Eye (tissue), 1 donor: Measurements from ENCODE around the gene ADD2.
A peak's percentile ranks its signal among the peaks of the same experiment; 100 is the strongest.

Source experiments
- DNase-seq: peaks from one replicate; pipeline ENCODE4 v3.0.0-alpha.2; 2015

Gene ADD2

DNA sequence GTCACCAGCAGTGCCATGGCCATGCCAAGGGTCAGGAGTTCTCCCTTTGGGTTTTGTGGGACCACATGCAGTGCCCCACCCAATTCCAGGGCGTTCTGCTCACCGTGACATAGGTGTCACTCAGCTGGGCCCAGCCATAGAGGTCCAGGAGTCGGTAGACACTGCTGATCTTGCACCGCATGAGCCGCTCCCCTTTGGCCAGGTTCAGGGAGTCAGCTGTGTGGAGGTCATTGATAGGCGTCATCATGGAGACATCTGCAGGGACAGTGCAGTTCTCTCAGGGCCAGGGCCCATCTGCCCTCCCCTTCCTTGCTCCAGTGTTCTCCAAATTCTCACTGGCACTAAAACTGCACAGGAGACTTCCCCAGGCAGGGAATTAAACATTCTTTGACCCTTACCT is 71.9 kb downstream of the ADD2 start:
- DNase-seq, result no peak

DNA sequence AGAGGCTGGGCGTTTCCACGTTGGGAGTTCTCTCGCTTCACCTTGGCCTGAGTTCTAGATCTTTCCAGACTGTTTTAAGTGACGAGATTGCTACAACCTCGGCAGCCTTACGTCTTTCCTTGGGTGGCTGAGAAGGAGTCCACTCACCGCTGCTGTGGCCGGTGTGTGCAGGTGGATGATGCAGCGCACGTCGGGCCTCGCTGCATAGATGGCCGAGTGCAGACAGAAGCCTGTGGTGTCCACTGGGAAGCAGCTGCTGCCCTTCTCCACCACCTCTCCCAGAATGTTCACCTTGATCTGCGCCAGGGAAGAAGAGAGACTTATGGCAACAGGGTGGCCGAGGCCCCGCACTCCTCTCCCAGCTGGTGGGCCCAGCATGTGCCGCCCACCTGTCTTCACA is 75.7 kb downstream of the ADD2 start:
- no peak for DNase-seq

DNA sequence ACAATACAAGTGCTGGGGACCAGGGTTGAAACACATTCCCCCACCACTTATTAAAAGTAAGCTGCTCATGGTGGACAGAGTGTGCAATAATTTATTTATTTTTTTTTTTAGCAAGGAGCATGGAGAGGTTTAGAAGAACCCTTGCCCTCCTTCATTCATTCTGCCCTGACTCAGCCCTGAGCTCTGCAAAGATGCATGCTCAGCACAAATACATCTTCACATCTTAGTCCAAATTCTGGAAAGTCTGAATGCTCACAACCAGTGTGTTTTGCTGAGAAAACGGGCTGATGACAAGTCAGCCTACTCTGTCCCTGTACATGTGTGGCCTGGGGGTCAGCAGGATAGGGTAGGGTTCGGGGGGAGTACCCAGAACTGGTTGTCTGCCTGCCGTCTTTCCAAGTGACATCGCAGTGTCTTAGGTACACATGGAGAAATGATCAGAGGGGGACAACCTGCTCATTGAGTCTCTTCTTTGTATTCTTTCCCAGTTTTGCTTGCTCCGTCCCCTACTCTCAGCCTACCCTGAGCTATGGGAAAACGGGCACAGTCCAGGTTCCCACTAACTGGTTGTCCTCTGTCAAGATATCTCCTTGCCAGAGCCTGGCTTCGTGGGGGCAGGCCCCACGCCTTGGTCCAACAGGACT is 76.4 kb downstream of the ADD2 start:
- DNase-seq, result no peak

DNA sequence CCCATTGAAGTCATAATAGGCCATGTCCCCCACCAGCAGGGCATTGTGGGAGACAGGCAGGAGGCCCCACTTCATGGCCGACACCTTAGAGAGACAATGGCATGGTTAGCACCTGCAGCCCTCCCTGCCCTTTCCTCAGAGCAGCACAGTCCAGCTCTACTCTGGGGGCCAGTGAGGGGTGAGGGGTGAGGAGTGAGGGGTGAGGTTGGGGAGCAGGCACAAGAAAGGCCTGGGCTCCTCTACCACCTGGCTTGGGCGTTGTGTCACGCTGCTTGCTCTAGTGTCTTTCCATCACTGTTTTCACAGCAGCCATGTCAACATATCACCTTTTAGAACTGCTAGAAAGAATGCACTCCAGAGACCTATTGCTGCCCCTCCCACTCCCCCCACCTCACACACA is 77.2 kb downstream of the ADD2 start:
- DNase-seq, result no peak

DNA sequence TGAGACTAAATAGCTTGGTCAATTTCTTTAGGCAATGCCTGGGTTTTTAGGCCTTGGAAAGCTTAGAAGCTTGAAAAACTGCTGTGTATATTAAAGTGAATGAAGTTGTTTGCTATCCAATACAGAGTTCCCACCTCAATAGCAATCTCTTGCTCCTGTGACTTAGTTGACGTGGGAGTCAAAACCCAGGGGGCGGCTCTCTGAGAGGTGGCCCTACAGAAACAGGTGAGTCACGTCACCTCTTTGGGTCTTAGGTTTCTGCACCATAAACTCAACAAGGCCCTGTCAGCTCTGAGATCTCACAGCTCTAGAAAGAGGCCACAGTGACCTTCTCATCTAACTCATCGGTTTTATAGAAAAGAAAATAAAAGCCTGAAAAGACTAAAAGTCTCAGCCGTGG is 79.6 kb downstream of the ADD2 start:
- no peak for DNase-seq

DNA sequence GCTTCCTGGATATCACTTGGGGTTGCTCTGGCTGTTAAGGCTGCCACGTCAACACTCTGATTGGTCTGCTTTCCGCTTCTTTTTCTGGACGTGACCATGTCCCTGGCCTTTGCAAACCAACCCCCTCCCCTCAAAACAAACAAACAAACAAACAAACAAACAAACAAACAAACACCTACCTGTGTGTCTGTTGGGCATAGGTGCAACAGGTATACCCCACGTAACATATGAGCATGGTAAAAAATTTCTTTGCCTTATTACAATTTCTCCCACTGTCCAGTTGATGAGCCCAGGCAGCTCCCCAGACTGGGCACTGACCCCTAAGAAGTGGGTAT is 80.6 kb downstream of the ADD2 start:
- DNase-seq, result no peak

DNA sequence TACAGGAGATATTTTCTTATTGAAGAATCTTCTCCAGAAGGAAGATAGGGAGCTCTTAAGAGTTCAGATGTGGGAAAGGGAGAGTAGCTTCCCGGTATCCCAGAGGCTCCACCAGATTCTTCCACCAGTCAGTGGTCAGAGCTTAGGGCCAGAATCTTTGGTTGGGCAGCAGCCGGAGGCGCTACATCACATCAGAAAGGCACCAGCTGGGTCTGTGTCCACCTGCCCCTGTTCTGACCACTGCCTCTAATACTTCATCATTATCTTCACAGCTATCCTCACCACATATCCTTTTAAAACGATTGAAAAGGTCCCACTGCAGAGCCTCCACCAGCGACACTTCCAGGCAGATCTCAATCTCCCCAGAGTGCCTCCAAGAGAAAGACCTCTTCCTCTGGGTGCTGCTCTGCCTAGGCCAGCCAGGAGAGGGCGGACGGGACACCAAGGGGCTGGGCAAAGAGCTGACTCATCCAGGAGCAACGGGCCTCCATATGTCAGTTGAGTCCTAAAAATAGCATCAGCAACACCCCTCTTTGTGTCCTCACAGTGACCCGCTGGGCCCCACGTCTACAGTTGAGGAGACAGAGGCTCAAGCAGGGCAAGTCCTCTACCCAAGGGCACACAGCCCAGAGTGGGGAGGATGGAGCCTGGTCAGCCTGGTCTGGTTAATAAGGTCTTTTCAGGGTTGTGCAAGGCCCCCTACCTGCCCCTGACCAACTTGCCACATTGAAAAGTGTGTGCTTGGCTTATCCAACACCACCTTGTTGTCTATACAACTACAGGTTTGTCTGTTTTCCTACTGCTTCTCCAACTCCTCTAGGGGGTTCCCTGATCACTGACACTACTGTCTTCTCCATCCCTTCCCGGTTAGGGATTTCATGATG is 81.2 kb downstream of the ADD2 start:
- DNase-seq, result peak; percentile 73

DNA sequence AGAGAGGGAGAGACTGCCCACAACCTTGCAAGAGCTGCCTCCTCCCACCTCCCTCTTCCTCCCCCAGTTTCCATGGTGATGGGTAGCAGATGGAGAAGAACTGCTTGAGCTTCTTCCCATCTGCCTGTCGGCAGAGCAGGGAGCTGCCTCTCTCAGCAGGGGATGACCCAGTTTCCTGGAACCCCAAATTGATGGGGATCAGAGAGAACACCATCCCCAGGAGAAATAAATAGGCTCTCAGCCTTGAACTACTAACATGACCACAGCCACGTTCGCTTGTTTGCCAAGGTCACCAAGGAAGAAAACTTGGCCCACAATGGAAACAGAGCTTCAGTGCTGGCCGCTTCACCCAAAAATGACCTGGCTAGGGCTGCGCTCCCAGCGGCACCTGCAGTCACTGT is 82.2 kb downstream of the ADD2 start:
- DNase-seq, result peak; percentile 91

DNA sequence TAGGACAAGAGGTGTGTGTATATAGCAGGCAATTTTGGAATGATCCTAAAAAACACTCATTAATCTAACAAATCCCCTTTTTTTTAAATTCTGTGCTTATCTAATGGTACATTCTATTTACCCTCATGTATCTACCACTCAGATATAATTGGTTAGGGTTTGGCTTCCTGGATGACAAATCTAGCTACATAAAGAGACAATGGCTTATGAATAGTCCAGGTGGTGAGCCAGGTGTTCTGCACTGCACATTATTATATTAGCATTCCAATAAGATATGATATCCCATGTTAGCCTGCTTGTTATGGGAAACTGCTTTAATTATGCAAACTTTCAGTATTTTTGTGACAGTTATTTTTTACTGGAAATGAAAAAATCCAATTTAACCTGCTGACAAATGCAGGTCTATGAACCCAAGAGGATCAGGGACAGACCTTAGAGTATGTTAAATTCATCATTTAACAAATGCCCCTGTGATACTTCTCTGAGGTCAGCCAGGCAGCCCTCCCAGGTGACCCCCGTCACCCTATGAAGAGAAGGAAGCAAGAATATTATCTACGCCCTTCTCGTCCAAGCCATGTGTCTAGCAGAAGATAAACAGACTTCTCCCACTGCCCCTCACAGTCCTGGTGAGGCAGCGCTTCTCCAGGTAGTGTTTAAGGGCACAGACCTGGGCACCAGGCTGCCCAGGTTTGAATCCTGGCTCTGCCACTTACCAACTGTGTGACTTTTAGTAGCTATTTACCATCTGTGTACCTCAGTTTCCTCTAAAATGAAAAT is 83.0 kb downstream of the ADD2 start:
- no peak for DNase-seq

DNA sequence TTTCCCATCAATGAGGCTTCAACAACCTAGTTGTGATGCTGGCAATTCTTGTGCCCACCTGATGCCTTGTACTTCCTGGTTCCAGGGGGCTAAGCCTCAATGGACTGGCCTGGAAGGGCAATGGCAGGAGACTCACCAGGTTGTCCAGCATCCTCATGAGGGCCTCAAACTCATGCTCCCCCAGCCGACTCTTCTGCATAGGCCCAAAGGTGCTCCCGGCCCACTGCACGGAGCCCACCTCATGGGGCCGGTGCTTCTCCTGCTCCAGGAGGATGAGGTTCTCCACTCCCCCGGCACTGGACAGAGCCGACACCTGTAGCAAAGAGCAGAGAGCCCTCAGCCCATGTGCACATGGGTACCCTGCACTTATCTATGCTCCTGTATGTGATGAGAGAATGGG is 84.5 kb downstream of the ADD2 start:
- no peak for DNase-seq

DNA sequence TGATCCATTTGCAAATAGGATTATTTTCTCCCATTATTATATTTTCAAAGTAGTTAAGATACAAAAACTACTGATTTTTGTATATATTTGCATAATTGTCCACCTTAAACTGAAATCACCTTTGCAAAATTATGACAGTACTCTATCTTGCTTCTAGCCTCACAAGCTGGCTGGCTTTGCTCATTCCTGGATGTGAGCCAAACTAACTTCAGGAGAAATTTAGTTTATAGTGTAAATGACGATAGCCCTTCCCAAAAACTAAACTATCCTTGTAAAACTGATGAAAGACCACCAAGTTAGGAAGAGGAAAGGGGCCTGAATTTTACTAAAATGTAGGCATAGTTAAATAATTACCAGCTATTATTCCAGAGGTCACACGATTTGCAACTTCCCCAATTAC is 87.3 kb downstream of the ADD2 start:
- no peak for DNase-seq

DNA sequence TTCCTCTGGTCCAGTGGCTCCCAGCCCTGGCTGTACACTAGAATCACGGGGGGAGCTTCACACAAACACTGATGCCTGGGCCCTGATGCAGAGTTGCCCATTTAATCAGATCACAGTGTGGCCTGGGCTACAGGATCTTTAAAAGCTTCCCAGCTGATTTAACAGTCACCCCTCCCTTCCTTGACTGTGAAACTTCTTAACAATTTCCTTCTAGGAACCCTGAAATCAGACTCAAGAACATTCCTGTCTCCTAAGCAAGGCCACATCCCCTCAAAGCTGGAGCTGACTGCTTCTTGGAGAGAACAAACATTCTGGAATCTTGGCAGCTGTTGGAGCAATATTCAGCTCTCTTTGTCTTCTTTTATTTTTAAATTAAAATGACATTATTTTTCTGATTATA is 88.7 kb downstream of the ADD2 start:
- DNase-seq, result no peak

DNA sequence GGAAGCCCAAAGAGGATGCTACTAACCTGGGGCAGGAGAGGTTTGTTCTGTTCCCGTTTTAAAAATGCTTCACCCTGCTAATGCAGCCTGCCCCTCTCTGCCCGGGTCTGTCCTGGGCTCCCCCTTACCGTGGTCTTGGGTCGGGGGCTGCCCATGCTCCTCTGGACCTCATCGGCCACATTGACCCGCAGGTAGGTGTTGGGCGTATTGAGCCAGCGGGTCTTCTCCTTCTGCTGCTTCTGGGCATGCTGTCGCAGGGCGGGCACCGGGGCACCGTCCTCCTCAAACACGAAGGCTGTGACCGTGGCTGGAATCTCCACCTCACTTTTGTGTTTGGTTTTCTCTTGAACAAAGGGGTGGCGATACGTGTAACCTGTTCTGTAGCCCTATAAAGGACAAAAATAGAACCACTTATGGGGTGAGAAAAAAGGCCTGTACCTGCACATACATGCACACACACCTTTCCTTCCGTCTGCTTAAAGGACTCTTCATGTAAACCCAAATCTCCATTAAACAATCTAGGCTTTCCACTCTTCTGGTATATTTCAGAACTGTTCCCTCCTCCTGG is 89.3 kb downstream of the ADD2 start:
- DNase-seq, result no peak

DNA sequence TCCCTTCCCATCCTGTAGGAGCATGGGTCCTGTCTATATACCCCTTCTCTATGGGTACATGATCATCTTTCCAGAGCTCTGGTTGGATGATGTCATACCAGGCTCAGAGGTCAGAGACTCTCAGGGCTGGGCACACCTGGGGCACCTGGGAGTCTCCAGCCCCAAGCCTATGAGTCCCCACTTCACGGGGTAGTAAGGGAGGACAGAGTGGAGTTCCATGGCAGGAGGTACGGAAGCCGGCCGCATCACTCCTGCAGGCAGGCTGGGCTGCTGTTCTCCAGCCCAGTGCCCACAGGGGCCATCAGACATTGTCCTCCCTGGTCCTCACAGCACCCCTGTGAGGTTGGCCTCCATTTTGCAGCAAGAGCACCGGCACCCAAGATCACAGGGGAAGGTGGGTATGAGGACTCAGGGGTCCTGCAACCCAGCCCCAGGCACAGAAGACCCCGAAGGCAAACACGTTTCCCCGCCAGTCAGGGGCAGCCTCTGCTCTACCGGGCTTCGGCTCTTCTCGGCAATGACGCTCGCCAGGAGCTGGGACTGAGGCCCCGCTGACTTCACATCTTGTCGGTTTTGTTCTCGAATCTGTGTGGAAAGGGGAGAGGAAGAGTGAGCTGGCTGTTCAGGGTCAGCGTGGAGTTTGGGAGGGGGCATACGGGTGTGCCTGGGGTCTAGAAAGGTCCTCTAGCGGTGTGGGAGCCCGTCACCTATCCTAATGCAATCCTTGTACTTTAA is 91.5 kb downstream of the ADD2 start:
- DNase-seq, result no peak

DNA sequence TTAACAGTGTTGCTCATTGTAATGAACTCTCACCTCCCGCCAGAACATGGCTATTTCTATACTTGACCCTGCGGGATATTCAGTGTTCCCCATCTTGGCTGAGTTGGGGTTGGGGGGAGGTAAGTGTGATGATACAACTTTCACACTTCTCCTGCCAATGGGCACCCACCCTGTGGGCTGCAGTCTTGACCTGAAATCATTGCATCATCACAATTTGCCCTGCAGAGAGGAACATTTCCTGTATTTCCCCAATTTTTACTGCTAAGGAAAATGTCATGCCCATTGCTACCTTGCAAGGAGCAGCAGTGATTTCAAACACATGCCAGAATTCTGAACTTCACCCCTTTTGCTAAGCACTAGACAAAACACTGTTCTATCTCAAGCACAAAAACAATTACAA is 92.1 kb downstream of the ADD2 start:
- DNase-seq, result no peak

DNA sequence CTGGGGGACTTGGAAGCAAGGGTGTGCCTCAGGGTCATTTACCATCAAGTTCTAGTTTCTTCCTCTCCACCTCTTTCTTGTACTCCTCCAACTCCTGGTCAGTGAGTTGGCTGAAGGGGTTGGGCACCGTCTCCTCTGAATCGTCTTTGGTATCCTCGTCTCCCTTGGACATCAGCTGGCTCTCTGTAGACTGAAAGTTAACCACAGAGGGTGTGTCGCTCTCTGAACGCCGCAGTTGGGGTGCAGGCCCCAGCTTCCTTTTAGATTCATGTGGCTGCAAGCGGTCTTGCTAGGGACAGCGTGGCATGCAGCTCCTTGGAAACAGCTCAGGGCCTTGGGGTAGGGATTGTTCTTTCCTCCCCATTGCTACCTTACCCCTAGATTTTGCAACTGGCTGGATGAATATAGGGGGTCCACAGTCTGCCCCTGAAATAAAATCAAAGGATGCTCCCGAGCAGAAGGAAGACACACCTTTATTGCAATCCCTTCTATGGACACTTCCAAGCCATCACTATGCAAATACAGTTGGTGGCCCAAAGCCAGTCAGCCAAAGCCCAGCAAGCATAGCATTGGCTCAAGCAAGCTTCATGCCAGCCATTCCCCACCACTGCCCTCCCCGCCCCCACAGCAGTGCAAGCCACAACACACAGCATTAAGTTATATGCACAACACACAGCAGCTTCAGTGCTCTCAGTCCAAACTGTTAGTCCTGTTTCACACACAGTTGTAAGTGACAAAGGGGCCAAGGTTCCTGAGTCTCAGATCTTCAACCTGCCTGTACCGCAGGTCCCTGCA is 93.2 kb downstream of the ADD2 start:
- no peak for DNase-seq

DNA sequence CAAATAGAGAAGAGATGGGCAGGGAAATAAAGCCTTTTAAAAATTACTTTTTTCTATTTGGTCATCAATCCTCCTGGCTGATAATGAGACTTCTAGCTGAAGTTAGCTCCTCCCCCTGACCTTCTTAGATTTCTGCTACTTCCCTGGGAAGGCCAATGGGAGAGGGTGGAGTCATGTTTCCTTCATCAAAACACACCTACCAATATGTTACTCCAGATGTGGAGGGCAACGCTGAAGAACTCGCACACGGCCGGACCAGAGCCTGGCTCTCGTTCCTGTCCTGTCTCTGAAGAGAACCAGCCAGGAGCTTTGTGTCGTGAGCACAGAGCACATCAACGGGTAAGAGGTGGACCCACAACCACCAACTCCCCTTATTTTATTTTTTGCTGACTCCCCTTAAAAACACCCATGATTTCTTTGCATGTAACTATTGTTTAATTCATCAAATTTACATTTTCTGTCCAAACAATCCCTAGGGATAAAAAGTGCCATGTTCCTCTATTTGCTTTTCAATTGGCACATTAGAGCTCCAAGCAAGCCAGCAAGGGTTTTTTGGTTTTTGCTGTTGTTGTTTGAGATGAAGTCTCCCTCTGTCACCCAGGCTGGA is 94.9 kb downstream of the ADD2 start:
- no peak for DNase-seq

DNA sequence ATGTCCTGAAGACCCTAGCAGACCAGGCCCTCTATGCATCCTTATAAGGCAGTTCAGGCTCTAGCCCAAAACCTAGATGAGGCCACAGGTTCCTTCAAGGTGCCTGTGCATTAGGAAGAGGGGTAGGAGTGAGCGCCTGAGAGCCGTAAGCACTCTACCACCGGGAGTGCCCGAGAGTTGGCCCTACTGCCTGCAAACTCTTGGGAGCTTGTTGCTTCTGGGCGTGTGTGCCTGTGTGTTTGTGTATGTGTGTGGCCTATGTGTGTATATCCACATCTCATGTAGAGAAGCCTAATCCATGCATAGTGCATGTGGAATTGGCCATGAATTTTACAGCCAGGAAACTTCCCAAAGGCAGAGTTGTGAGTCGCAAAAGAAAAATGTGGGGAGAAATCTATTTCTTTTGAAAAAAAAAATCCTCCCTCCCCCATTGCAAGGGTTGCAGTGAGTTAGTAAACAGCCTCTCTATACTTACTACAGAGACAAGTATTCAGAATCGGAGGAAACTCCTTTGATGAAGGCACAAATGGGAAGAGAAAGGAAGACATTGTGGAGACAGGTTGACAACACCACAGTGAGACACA is 96.8 kb downstream of the ADD2 start:
- no peak for DNase-seq

DNA sequence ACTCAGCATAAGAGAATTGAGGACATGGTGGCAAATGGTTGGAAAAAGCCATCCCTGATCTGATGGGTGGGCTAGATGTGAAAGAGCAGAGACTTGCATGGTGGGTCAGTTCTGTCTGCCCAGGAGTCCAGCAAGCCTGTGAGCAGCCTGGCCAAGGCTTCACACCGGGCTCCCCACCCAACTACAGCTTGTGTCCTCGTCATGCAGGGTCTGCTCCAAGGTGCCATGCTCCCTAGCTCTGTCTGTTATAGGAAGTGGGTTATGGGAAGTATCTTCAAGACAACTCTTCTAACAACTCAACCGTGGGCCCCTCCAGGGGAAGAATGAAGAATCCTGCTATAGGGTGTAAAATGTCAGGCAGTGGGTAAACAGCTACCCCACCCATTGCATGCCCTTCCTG is 97.4 kb downstream of the ADD2 start:
- no peak for DNase-seq

DNA sequence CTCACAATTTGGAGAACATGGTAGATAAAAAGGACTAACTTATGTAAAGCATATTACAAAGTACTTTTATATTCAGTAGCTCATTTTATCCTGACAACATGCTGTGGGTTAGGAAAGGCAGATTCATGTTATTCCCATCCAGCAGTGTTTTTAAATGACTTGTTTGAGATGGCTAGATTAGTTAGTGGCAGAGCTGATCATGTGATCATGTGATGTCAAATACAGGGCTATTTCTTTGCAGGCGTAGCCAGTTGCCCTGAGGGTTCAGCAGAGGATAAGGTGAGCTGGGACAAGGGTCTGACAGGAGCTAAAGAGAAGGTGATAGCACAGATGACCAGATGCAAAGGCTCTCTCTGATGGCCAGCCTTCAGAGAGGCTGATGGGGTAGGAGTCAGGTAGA is 97.8 kb downstream of the ADD2 start:
- DNase-seq, result no peak

DNA sequence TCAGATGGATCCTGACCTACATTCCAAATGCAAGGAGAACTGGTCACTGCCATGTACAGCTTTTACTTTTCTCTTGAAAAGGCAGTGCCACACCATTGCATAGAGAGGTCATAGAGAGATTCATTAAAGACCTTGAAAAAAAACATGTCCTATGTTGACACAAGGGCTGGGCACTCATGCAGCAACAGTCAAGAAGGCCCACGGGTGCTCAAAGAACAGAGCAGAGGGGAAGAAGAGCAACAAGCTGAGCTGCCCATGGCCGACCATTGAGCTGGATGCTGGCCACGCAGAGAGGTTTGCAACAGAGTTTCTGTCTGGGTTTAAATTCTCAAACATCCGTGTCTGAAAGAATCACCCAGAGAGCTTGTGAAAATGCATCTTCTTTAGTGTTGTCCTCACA is 99.1 kb downstream of the ADD2 start:
- no peak for DNase-seq
